Transverse colon (tissue), 4 donors: Measurements from ENCODE around the gene ADAMTS3.

ENCODE experiments used
- EP300 ChIP-seq: sonication (generic); formaldehyde crosslinking; IDR thresholded peaks from one replicate; pipeline ENCODE4 v1.6.1; 2017; ENCODE audit warnings: antibody characterized with exemption, low read depth
- POLR2A ChIP-seq: fragments of 450-650 bp; IDR thresholded peaks from one replicate; pipeline ENCODE4 v1.6.1; 2016; ENCODE audit warnings: antibody characterized with exemption, mild to moderate bottlenecking, moderate library complexity
- POLR2AphosphoS5 ChIP-seq, 3 donors: sonication (generic); formaldehyde crosslinking; IDR thresholded peaks; one replicate each; pipeline ENCODE4 v1.6.1; 2016; ENCODE audit warnings: antibody characterized with exemption in 3 of 3
- TF ChIP-seq, protein P1 (sequence below), 5 experiments: fragments of 200-600 bp in 3 of 5; fragments of 450-650 bp in 2 of 5; sonication (generic) in 3 of 5; IDR thresholded peaks; 1 replicate in 2 of 5; 2 replicates in 3 of 5; pipeline ENCODE4 v1.5.1; 2016 to 2017; ENCODE audit warnings: antibody characterized with exemption in 5 of 5, inconsistent platforms in 3 of 5, mild to moderate bottlenecking in 2 of 5, moderate library complexity in 1 of 5

DNA sequence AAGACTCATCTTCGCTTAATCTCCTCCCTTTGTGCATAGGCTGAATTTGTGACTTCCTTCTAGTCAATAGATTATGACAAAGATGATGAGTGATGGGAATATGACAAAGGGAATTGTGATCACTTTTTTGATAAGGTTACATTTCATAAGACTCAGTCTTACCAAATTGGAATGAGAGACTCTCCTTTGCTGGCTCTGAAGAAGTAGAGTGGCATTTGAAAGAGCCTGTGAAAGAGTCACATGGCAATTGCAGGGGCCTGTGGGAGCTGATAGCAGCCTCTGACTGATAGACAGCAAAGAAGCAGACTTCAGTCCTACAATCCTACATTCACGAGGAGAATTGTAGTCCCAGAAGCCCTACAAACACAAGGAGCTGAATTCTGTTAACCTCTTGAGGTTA lies 44.9 kb upstream of the ADAMTS3 start:
- TF ChIP-seq, protein P1, sequence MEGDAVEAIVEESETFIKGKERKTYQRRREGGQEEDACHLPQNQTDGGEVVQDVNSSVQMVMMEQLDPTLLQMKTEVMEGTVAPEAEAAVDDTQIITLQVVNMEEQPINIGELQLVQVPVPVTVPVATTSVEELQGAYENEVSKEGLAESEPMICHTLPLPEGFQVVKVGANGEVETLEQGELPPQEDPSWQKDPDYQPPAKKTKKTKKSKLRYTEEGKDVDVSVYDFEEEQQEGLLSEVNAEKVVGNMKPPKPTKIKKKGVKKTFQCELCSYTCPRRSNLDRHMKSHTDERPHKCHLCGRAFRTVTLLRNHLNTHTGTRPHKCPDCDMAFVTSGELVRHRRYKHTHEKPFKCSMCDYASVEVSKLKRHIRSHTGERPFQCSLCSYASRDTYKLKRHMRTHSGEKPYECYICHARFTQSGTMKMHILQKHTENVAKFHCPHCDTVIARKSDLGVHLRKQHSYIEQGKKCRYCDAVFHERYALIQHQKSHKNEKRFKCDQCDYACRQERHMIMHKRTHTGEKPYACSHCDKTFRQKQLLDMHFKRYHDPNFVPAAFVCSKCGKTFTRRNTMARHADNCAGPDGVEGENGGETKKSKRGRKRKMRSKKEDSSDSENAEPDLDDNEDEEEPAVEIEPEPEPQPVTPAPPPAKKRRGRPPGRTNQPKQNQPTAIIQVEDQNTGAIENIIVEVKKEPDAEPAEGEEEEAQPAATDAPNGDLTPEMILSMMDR (IDR thresholded peaks at IDR 0.05): no peak
- TF ChIP-seq EP300: no peak
- TF ChIP-seq POLR2A: no peak
- TF ChIP-seq POLR2AphosphoS5 (IDR thresholded peaks at IDR 0.05): no peak
